Measurements from ENCODE around the gene CILP2. TPM values are rescaled to one million over a fixed set of nuclear protein-coding genes. Genes with fewer than 3 reads are reported as not detected.

CILP2 gene
- total RNA-seq, 1 experiment from 2014 or later = not detected

DNA sequence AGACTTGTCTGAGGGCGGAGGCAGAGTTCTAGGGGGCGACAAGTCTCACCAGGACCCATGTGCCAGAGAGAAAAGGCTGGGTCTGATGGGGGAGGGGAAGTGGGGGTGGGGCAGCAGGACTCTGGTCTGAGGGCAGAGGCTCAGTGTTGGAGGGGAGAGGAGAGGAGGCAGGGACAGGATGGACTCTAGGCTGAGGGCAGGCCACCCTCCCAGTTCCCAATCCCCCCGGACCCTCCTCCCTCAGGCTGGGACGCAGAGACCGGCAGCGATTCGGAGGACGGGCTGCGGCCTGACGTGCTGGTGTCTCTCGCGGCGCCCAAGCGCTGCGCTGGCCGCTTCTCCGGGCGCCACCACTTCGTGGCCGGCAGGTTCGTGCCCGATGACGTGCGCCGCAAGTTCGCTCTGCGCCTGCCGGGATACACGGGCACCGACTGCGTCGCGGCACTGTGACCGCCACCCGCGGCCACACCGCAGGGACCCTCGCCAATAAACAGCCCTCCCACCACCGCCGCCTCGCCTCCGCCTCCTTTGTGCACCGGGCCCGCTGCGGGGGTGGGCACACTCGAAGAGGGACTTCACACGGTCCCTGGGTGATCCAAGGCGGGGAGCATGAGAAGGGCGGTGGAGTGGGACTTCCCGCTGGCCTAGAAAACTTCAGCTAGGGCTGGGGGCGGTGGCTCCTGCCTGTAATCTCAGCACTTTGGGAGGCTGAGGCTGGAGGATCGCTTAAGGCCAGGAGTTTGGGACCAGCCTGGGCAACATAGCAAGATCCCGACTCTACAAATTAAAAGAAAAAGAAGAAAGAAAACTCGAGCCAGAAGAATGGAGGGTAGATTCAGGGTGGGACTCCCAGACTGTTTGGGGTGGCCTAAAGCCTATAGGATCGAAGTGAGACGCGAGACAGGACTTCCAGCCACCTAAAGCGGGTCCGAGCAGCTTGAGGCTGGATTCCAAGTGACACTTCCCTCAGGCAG, 703 bp upstream of the CILP2 start:
- DNase-seq (ENCODE audit: low read depth, low spot score) = no peak
- in situ Hi-C loops (cut with HindIII; ENCODE audit: low pct_unique_long_range_greater_than_20kb, low sequenced_read_pairs) = no loop called here

DNA sequence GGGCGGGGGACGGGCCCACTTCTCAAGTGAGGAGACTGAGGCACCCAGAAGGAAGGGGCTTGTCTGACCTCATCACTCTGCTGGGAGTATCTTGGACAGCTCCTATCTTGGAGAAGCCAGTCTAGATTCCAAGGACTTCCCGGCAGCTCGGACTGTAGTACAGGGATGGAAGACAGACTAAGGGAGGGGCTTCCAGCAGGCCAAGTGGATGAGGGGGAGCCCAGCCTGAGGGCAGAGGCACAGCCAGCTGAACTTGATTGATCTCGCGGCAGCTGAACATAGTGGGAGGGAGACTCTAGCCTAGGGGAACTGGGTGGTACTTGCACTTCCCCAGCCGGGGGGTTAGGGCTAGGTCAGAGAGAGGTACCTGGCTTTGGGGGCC, 711 bp downstream of the CILP2 start:
- in situ Hi-C loops (cut with HindIII; ENCODE audit: low pct_unique_long_range_greater_than_20kb, low sequenced_read_pairs) = no loop called here
- DNase-seq (ENCODE audit: low read depth, low spot score) = no peak

- in situ Hi-C loops (cut with HindIII; ENCODE audit: low pct_unique_long_range_greater_than_20kb, low sequenced_read_pairs) = no loop called here
- DNase-seq (ENCODE audit: low read depth, low spot score) = no peak
Observed at GRCh38 chr19:19539698-19540063, 1.6 kb downstream of the CILP2 start.

- in situ Hi-C loops (cut with HindIII; ENCODE audit: low pct_unique_long_range_greater_than_20kb, low sequenced_read_pairs) = no loop called here
Observed at GRCh38 chr19:19540064-19540714, 2.1 kb downstream of the CILP2 start.

DNA sequence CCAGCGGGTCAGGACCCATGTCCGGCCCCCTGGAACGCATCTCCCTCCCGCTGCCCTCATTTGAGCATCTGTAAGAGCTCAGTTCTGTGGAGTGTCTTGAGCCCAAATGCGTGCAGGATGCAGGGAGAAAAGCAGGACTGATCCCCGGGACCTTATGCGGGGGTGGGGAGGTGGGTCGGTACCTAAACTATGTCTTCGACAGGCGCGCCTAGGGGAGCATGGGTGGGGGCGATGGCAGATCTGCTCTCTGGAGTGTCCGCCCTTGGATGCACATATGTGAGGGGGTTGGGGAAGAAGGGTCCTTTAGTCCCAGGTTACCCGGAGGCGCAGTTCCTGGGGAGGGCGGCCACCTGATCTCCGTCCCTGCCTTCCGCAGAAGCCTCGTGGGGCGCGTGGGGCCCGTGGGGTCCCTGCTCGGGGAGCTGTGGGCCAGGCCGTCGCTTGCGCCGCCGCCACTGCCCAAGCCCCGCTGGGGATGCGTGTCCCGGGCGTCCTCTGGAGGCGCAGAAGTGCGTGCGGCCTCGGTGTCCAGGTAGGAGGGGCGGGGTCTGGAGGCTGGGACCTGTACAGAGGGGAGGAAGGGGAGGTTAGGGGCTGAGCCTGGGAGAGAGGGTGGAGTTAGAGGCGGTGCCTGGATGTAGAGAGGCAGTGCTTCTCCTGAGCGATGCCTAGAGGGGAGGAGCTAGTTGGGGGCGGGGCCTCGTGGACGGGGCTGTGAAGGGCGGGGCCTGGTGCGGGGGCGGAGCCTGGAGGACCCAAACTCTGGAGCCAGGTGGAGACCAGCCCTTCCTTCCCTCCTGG, 2.9 kb downstream of the CILP2 start:
- in situ Hi-C loops (cut with HindIII; ENCODE audit: low pct_unique_long_range_greater_than_20kb, low sequenced_read_pairs) = no loop called here

More at GRCh38 chr19:19540064-19540714, 2.1 kb downstream of the CILP2 start:
- no peak for DNase-seq (ENCODE audit: low read depth, low spot score)

GRCh38 chr19:19541616-19542015, 3.6 kb downstream of the CILP2 start:
- no peak for DNase-seq (ENCODE audit: low read depth, low spot score)
- in situ Hi-C loops (cut with HindIII; ENCODE audit: low pct_unique_long_range_greater_than_20kb, low sequenced_read_pairs) = no loop called here

More for the DNA sequence above, 2.9 kb downstream of the CILP2 start:
- peak; percentile 50 for DNase-seq (ENCODE audit: low read depth, low spot score)

GRCh38 chr19:19542507-19542906, 4.4 kb downstream of the CILP2 start:
- in situ Hi-C loops (cut with HindIII; ENCODE audit: low pct_unique_long_range_greater_than_20kb, low sequenced_read_pairs) = no loop called here
- DNase-seq (ENCODE audit: low read depth, low spot score) = no peak

GRCh38 chr19:19543101-19543500, 5.0 kb downstream of the CILP2 start:
- DNase-seq (ENCODE audit: low read depth, low spot score) = no peak
- in situ Hi-C loops (cut with HindIII; ENCODE audit: low pct_unique_long_range_greater_than_20kb, low sequenced_read_pairs) = no loop called here

DNA sequence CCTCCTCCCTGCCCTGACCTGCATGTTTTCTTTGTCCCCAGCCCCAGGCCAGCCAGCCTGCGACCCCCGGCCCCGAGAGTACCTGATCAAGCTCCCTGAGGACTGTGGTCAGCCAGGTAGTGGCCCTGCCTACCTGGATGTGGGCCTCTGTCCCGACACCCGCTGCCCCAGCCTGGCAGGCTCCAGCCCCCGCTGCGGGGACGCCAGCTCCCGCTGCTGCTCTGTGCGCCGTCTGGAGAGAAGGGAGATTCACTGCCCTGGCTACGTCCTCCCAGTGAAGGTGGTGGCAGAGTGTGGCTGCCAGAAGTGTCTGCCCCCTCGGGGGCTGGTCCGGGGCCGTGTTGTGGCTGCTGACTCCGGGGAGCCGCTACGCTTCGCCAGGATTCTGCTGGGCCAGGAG, 5.6 kb downstream of the CILP2 start:
- in situ Hi-C loops (cut with HindIII; ENCODE audit: low pct_unique_long_range_greater_than_20kb, low sequenced_read_pairs) = no loop called here
- DNase-seq (ENCODE audit: low read depth, low spot score) = no peak

- no peak for DNase-seq (ENCODE audit: low read depth, low spot score)
- in situ Hi-C loops (cut with HindIII; ENCODE audit: low pct_unique_long_range_greater_than_20kb, low sequenced_read_pairs) = no loop called here
Observed at GRCh38 chr19:19544257-19544953, 6.3 kb downstream of the CILP2 start.

DNA sequence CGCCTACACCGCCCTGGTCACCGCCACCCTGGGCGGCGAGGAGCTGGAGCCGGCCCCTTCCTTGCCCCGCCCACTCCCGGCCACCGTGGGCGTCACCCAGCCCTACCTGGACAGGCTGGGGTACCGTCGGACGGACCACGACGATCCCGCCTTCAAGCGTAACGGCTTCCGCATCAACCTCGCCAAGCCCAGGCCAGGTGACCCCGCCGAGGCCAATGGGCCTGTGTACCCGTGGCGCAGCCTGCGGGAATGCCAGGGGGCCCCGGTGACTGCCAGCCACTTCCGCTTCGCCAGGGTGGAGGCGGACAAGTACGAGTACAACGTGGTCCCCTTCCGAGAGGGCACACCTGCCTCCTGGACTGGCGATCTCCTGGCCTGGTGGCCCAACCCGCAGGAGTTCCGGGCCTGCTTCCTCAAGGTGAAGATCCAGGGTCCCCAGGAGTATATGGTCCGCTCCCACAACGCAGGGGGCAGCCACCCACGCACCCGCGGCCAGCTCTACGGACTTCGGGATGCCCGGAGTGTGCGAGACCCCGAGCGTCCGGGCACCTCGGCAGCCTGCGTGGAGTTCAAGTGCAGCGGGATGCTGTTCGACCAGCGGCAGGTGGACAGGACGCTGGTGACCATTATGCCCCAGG, 7.0 kb downstream of the CILP2 start:
- no peak for DNase-seq (ENCODE audit: low read depth, low spot score)
- in situ Hi-C loops (cut with HindIII; ENCODE audit: low pct_unique_long_range_greater_than_20kb, low sequenced_read_pairs) = no loop called here

DNA sequence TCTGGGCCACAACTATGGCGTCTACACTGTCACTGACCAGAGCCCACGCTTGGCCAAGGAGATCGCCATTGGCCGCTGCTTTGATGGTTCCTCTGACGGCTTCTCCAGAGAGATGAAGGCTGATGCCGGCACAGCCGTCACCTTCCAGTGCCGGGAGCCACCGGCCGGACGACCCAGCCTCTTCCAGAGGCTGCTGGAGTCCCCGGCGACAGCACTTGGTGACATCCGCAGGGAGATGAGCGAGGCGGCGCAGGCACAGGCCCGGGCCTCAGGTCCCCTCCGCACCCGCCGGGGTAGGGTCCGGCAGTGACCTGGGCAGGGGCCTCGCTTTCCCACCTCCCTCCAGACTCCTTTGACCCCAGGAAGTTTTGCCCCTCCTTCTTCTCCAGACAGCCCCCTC, 7.6 kb downstream of the CILP2 start:
- in situ Hi-C loops (cut with HindIII; ENCODE audit: low pct_unique_long_range_greater_than_20kb, low sequenced_read_pairs) = no loop called here
- no peak for DNase-seq (ENCODE audit: low read depth, low spot score)

DNA sequence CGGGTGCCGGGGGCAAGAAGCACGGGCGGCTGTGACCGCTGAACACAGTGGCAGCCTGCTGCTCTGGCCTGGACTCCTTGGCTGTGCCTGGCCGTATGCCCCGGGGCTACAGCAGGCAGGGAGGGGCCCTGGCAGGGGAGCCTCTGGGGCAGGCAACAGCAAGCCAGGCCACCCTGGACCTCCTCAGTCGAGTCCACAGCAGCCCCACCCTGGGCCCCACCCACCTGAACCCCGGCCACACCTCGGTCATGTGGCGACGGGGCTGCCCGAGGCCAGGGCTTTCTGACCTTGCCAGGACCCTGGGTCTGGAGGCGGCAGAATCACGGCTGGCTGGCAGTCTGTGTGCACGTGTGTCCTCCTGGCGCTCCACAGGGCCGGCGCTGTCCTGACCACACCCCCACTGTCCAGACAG, 8.7 kb downstream of the CILP2 start:
- in situ Hi-C loops (cut with HindIII; ENCODE audit: low pct_unique_long_range_greater_than_20kb, low sequenced_read_pairs) = no loop called here
- DNase-seq (ENCODE audit: low read depth, low spot score) = no peak

DNA sequence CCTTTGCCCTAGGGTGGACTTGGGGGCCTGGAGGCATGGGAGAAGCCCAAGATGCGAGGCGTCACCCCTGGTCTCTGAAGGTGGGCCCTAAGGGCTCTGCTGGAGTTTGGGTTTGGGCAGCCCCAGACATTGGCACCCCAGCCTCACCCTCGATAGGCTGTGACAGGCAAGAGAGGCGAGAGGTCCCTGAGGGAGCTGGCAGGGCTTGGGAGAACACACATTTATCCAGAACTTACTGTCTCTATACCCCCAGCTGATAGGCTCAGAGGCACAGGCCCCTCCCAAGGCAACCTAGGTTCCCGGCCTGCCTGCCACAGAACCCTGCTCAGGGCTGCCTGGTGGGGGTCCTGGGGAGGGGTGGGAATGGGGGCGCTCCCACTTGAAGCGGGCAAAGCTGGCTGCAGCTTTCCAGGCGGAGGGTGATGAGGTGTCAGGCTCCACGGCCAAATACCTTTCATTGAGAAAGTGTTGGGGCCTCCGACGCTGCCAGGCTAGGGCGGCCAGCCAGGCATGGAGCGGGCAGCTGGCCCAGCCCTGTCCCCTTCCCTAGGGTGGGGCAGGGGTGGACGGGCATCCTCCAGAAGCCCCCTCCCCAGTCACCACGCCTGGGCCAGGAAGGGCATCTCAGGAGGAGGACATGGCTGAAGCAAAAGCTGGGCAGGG, 9.7 kb downstream of the CILP2 start:
- in situ Hi-C loops (cut with HindIII; ENCODE audit: low pct_unique_long_range_greater_than_20kb, low sequenced_read_pairs) = no loop called here
- no peak for DNase-seq (ENCODE audit: low read depth, low spot score)

- no peak for DNase-seq (ENCODE audit: low read depth, low spot score)
- in situ Hi-C loops (cut with HindIII; ENCODE audit: low pct_unique_long_range_greater_than_20kb, low sequenced_read_pairs) = no loop called here
Observed at GRCh38 chr19:19548915-19549759, 11.1 kb downstream of the CILP2 start.
